Activated CD8-positive, alpha-beta memory T cell treated with anti-CD3 and anti-CD28 coated beads, Interleukin-2, amount 50 U/mL, for 1 hour (primary cell): ENCODE results near the gene HNRNPH3.

Source experiments
- DNase-seq: peaks from one replicate; pipeline ENCODE4 v3.0.0-alpha.2; 2020; ENCODE audit errors: extremely low read depth

Gene HNRNPH3

DNA sequence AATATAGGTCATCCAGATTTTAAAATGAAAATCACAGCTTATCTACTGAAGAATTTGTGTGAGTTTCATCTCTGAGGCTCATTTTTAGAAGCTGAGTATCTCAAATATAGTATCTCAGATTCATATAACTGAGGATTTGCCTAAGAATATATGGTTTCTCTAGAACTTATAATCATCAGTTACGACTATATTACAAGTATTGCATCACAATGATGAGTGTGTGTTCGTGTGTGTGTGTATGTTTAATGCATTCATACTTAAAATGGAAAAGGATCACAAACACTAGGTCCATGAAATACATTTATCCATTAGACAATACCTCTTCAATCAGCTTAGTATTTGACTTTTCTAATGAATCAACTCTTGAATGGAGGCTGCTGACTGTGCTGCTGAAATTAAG, 53.9 kb downstream of the HNRNPH3 start:
- DNase-seq: no peak
